ENCODE measurements around the gene MAS1L. TPM values are rescaled to one million over a fixed set of nuclear protein-coding genes. Genes with fewer than 3 reads are reported as not detected.

MAS1L gene, protein sequence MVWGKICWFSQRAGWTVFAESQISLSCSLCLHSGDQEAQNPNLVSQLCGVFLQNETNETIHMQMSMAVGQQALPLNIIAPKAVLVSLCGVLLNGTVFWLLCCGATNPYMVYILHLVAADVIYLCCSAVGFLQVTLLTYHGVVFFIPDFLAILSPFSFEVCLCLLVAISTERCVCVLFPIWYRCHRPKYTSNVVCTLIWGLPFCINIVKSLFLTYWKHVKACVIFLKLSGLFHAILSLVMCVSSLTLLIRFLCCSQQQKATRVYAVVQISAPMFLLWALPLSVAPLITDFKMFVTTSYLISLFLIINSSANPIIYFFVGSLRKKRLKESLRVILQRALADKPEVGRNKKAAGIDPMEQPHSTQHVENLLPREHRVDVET
- 1 to 10 TPM in 1 of 6 donors, under 1 TPM in 1, not detected in 4; 0.54 to 1.8 TPM for total RNA-seq

DNA sequence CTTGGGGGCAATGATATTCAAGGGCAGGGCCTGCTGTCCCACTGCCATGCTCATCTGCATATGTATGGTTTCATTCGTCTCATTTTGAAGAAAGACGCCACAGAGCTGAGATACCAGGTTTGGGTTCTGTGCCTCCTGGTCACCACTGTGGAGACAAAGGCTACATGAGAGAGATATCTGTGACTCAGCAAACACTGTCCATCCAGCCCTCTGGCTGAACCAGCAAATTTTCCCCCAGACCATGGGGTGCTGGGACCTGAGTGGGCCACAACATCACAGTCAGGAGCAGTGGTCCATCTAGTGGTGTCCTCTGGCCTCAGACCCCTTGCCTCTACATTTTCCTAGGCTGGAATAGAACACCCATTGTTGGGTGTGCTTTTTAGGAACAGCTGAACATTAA lies at the start of gene MAS1L:
Gene MAS1L, minus strand, starts transcription at position 297 of the 400 bp plus-strand sequence. Its CDS starts 54 bp downstream, at position 243.
- no peak for ATAC-seq (ENCODE audit: low FRiP score in 2 of 2)

DNA sequence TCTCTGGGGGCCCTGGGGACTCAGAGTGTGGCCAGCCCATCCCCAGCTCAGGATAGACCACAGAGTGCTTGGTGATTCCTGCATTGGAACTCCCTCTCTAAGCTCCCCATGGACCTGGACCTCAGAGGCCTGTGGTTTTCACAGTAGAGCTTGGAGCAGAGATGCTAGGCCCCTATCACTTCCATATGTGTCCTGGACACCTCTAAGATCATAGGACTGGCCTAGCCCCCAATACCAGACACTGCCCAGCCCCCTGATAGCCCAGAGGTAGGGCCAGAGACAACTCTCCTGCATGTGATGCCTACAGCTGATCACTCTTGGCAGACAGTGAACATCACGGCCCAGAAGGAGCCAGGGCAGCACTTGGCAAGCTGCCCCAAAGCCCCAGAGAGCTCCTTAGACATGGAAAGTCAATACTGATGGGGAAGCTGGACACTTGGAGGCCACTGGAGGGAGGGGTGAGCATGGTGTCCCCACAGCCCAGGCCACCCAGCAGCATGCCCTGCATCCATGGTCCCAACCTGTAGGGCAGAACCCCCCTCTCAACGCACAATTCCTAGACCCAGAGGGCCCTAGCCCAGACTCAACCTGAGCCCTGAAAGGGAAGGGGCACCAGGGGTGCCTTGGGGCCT lies 44.7 kb upstream of the MAS1L start:
- DNase-seq (no peak), ATAC-seq (ENCODE audit: low FRiP score in 2 of 2) (no peak)
- no peaks in the 10 kb centered on the region for H3K4me1 ChIP-seq
- no peaks in the 10 kb centered on the region for H3K9me3 ChIP-seq
- WGBS, 2 donors, result 45 to 67% methylated on average over 1 of the region's 2 CpGs
- no peaks in the 10 kb centered on the region for H3K36me3 ChIP-seq
- no peak overlapping the region for H3K27ac ChIP-seq
- H3K4me3 ChIP-seq, result no peak overlapping the region
- TF ChIP-seq, protein P1, sequence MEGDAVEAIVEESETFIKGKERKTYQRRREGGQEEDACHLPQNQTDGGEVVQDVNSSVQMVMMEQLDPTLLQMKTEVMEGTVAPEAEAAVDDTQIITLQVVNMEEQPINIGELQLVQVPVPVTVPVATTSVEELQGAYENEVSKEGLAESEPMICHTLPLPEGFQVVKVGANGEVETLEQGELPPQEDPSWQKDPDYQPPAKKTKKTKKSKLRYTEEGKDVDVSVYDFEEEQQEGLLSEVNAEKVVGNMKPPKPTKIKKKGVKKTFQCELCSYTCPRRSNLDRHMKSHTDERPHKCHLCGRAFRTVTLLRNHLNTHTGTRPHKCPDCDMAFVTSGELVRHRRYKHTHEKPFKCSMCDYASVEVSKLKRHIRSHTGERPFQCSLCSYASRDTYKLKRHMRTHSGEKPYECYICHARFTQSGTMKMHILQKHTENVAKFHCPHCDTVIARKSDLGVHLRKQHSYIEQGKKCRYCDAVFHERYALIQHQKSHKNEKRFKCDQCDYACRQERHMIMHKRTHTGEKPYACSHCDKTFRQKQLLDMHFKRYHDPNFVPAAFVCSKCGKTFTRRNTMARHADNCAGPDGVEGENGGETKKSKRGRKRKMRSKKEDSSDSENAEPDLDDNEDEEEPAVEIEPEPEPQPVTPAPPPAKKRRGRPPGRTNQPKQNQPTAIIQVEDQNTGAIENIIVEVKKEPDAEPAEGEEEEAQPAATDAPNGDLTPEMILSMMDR (IDR thresholded peaks at IDR 0.05), result no peak
- TF ChIP-seq POLR2AphosphoS5 (IDR thresholded peaks at IDR 0.05) (no peak), EP300 (IDR thresholded peaks at IDR 0.05) (no peak), POLR2A (IDR thresholded peaks at IDR 0.05) (no peak)
- H3K27me3 ChIP-seq, result no peaks in the 10 kb centered on the region

More for the DNA sequence above, at the start of gene MAS1L:
- no peak for TF ChIP-seq POLR2AphosphoS5 (IDR thresholded peaks at IDR 0.05)
- no peak for TF ChIP-seq POLR2A (IDR thresholded peaks at IDR 0.05)
- TF ChIP-seq, protein P1 (IDR thresholded peaks at IDR 0.05), result no peak
- no peak for TF ChIP-seq EP300 (IDR thresholded peaks at IDR 0.05)
- Histone ChIP-seq H3K4me1 (no peaks in the 10 kb centered on the region), H3K27me3 (no peaks in the 10 kb centered on the region), H3K9me3 (no peaks in the 10 kb centered on the region), H3K27ac (no peak within 1 kb of the TSS), H3K4me3 (no peak within 1 kb of the TSS), H3K36me3 (no peaks in the 10 kb centered on the region)
- 96 to 100% methylated on average over 2 of the region's 2 CpGs for WGBS, 2 donors
- no peak for DNase-seq

DNA sequence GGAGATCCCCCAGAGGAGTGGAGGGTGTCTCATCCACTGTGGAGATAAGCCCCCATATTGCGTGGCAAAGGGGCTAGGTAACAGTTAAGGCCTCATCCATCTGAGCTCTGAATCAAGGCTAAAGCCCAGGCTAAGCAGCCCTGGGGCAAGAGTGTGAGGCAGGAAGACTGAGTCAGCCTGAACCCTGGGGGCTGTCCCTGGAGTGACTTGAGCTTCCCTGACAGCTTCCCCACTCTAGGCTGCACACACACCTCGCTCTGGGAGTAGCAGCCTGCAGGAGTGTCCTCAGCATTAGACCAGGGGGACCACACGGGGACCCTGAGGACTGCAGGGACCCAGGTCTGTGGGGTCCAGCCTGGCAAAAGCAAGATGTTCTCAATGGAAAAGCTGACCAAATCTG lies 43.9 kb upstream of the MAS1L start:
- Histone ChIP-seq H3K36me3 (no peaks in the 10 kb centered on the region), H3K4me3 (no peak overlapping the region), H3K27me3 (no peaks in the 10 kb centered on the region), H3K4me1 (no peaks in the 10 kb centered on the region), H3K9me3 (no peaks in the 10 kb centered on the region), H3K27ac (no peak overlapping the region)
- WGBS, 2 donors, result 14 to 78% methylated on average over 1 to 3 of the region's 3 CpGs
- DNase-seq (no peak), ATAC-seq (ENCODE audit: low FRiP score in 2 of 2) (no peak)
- no peak for TF ChIP-seq POLR2AphosphoS5 (IDR thresholded peaks at IDR 0.05)

DNA sequence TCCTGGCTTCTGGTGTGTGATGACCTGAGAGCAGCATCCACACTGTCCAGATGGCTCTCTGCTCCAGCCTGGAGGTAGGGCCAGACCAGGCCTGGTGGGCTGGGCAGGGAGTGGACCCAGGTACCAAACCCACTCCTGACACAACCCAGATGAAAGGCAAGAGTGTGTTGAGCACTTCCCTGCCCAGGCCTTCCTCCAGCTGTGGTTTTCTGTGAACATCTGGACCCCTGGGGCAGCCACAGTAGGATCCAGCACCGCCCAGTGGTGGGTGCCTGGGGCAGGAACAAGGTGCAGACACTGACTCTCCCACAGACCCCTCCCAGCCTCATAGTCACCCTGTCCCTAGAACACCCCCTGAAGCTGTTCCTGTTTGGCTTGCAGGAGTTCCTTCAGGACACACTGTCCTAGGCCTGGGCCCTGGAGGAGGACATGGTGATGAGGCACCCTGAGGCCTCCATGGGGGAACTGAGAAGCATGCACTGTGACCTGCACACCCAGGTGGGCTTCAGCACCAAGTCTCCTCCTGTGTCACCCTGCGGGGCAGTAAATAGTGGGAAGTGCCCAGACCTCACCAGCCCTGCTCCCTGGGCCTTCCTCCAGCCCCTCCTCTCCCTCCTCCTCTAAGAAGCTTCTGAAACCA lies 43.0 kb upstream of the MAS1L start:
- WGBS, 2 donors, result 86% methylated on average over 2 of the region's 2 CpGs; no CpG with 5 or more reads in 1 of the 2 donors
- H3K36me3 ChIP-seq, result no peaks in the 10 kb centered on the region
- no peak for TF ChIP-seq POLR2A (IDR thresholded peaks at IDR 0.05)
- TF ChIP-seq, protein P1 (IDR thresholded peaks at IDR 0.05), result no peak
- H3K4me3 ChIP-seq, result no peak overlapping the region
- no peaks in the 10 kb centered on the region for H3K4me1 ChIP-seq
- no peaks in the 10 kb centered on the region for H3K27me3 ChIP-seq
- H3K27ac ChIP-seq, result no peak overlapping the region
- ATAC-seq (ENCODE audit: low FRiP score in 2 of 2) (no peak), DNase-seq (no peak)
- H3K9me3 ChIP-seq, result no peaks in the 10 kb centered on the region

DNA sequence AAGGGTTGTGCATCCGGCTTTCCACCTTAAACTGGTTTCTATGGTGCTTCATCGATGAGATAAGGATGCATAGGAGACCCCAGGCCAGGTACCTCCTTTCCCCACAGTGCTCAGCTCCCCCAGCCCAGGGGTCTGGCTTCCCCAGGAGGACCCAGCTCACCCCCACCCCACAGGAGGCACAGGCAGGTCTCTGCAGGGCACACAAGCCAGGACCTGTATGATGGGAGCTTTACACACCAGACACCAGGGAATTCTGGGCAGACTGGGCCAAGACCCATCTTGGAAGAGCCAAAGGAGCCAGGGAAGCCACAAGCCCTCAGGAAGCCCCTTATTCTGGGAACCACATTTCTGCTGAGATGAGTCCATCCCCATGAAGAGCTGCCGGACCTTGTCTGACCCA lies 42.2 kb upstream of the MAS1L start:
- H3K27ac ChIP-seq, result no peak overlapping the region
- 100% methylated on average over 2 to 3 of the region's 3 CpGs for WGBS, 2 donors
- no peak for DNase-seq
- ATAC-seq (ENCODE audit: low FRiP score in 2 of 2), result no peak
- no peak for TF ChIP-seq POLR2A (IDR thresholded peaks at IDR 0.05)
- TF ChIP-seq, protein P1 (IDR thresholded peaks at IDR 0.05), result no peak
- no peak for TF ChIP-seq EP300 (IDR thresholded peaks at IDR 0.05)
- no peak for TF ChIP-seq POLR2AphosphoS5 (IDR thresholded peaks at IDR 0.05)
- no peaks in the 10 kb centered on the region for H3K9me3 ChIP-seq
- H3K4me1 ChIP-seq, result no peaks in the 10 kb centered on the region
- H3K36me3 ChIP-seq, result no peaks in the 10 kb centered on the region
- no peaks in the 10 kb centered on the region for H3K27me3 ChIP-seq
- no peak overlapping the region for H3K4me3 ChIP-seq

All from upper lobe of left lung (tissue), 6 donors.